GM21576 (cell line): ENCODE data around the gene SYNDIG1.

ENCODE experiments used
- ATAC-seq: cut with Tn5 transposase; IDR thresholded peaks from one replicate; pipeline ENCODE4 v1.9.1; 2021; ENCODE audit warnings: mild to moderate bottlenecking, moderate library complexity; ENCODE audit not compliant: unreplicated experiment

The SYNDIG1 gene

DNA sequence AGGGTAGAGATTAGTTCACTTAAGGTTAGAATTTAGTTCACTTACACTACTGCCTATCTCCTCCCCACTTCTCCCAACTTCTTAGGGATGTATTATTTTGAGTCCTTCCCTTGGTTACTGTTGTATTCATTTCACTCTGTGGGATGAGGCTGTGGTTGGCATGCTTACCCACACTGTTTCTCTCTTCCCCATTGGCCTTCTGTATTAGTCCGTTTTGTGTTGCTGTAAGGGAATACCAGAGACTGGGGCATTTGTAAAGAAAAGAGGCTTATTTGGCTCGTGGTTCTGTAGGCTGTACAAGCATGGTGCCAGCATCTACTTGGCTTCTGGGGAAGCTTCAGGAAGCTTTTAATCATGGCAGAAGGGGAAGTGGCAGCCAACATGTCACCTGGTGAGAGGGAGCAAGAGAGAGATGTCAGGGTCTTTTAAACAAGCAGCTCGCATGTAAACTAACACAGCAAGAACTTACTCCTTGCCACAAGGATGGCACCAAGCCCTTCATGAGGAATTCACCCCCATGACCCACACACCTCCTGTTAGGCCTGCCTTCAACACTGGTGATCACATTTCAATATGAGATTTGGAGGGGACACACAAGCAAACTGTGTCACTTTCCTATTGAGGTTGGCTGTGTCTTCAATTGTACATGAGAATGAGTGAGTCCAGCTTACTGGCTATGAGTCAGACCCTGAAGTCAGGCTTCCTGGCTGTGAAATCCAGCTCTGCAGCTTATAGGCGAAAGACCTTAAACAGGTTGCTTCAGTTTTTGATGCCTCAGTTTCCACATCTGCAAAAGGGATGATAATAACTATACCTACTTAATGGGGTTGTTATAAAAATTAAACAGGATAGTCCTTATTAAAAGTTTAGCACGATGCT is 53.3 kb downstream of the SYNDIG1 start:
- no peak for ATAC-seq

DNA sequence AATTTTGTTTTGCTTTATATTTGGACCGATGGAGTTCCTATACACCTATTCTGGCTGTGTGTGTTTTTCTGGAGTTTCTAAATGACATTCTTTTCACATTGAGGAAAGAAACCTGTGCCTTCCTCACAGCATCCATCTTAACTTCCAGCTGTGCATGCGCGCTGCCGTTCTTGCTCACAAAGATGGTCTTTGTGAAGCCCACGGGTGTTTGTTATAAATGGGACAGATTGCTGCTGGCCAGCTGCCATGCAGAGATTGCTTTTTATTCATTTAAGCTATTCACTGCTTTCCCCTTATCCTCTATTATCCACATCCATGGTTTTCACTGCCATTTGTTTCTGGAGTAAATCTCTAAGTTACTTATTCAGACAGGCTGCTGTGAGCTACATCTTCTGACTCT is 54.2 kb downstream of the SYNDIG1 start:
- ATAC-seq = no peak

DNA sequence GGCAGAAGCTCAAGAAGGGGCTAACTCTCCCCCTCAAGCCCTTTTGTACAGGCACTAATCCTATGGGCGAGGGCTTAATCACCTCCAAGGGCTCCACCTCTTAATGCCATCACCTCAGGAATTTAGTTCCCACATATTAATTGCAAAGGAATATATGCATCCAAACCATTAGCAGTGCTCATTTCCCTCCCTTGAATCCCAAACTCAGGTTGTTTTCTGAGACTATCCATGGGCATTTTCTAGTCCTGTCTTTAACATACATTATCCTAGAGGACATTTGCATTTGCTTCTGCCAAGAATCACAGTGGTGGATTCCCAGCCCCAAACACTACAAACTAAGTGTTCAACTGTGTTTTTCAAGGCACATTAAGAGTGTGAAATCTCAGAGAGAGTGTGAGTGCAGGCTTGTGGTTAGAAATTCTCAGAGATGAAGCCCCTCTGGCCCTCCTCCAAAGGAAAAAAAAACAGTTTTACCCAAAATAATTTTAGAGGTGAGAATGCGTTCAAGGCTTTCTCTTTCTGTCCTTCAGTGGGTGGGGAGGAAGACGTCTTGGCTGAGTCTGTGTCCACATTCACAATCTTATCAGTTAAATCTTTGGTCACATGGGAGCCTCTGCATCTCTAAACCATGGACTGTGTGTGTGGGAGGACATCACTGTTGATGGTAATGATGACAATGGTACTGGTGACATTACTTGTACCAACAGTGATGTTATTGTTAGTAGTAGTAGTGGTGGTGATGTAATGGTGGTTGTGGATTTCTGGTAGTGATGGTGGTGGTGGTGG is 59.3 kb downstream of the SYNDIG1 start:
- ATAC-seq = no peak

DNA sequence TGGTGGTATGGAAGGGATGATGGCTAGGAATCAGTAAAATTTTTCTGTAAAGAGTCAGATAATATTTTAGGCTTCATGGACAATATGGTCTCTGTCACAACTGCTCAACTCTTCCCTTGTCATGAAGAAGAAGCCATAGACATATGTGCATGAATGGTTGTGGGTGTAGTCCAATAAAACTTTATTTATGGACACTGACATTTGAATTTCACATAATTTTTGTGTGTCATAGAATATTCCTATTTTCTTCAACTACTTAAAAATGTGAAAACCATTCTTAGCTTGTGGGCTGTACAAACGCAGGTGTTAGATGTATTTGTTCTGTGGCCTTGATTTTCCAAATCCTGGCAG is 59.9 kb downstream of the SYNDIG1 start:
- no peak for ATAC-seq

DNA sequence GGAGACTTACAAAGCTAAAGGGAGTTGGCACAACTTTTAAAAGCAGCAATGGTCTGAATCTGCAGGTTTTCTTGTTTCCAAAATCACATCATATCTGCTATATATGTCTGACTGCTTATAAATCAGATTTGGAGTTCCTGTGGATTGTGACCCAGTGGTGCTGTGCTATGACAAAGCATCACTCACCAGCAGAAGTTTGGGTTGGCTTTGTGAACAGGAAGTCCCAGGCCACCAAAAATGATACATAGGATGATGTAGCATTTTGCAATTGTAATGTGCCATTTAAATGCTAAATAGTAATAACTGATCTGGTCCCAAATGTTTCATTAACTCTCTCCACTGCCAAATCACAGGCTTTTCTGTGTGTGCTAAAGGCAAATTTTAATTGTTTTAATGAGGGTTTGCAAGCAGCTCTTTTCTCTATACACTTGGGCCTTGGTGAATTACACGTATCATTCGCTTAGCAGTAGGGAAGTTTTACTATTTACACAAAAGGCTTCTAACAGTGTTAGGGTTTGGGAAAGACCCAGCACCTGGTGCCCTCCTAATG is 60.8 kb downstream of the SYNDIG1 start:
- ATAC-seq = no peak

DNA sequence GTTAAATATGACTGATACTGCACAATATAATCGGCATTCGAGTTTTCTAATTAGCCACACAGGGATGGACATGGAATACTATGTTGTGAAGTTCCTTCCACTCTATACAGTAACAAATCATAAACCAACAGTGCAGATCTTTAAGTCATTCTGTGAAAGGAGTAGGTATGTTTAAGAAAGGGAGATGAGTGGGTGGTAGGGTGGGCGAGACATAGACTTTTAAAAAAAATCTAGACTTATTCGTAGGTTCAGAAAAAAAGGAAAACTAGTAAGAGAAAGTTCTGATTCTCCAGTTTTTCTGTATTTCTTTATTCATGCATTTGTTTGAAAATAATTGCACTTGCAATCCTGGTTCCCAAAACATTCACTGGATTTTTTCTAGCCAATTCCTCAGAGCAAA is 61.8 kb downstream of the SYNDIG1 start:
- ATAC-seq = no peak

DNA sequence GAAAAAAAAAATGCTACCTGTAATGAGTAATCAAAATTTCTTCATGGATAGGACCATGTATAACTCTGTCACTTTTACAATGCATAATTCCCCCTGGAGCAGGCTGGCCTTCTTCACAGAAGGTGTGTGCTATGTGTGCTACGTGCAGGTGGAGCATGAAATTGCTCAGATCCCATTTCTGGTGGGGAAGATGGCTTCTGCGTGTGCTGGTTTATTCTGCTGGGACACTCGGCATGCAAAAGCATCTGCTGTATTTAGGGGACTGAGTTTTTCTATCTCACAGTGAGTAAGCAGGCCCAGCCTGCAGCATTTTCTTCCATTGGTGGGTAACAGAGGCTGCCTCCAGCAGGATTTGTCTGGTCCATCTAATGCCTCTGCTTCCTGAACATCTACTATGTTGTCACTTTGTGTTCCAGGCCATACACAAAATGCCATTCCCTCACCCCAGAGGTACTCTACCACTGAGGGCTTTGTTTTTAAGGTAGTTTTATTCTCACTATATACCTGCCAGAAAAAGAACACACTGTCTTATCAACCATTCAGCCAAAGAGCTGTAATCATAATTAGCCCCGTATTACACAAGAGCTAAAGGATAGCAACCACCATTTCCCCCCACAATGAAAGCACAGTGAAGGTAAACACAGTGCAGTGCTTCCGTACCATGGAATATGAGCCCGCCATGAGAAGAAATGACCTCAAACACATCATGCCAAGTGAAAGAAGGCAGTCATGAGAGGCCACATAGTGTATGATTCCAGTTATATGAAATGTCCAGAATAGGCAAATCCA is 62.4 kb downstream of the SYNDIG1 start:
- no peak for ATAC-seq

DNA sequence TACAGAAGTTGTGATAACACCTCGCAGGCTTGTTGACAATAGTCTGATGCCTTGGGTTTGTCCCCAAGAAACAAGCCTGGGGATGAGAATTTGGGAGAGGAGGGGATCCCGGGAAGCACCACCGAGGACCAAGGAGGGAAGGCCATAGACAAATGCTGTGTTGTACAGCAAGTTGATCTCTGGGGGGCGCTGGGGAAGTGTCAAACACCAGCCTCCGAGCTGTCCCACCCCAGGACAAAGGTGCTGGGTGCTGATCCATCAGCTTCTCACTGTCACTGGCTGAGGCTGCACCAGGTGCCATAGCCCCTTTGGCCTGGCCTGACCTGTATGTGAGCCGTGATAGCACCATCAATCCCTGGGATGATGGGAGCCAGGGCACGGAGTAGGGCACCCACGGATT is 64.0 kb downstream of the SYNDIG1 start:
- no peak for ATAC-seq

DNA sequence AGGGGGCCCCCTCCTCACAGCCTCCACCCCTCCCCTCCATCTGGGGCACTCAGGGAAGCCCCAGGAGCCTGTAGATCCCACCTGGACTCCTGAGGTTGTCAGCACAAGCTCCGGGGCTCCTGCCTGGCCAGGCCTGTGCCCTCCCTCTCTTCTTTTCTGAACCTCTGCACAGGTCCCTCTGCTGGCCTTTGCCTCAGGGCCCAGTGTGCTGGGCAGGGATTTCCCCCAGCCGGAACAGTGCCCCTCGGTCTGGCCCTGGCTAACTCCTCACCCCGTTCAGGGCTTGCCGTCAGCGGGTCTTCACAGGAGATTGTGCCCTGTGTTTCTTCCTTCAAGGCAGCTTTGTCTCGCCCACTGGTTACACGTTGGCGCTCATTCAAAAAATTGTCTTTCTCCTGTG is 64.9 kb downstream of the SYNDIG1 start:
- no peak for ATAC-seq

DNA sequence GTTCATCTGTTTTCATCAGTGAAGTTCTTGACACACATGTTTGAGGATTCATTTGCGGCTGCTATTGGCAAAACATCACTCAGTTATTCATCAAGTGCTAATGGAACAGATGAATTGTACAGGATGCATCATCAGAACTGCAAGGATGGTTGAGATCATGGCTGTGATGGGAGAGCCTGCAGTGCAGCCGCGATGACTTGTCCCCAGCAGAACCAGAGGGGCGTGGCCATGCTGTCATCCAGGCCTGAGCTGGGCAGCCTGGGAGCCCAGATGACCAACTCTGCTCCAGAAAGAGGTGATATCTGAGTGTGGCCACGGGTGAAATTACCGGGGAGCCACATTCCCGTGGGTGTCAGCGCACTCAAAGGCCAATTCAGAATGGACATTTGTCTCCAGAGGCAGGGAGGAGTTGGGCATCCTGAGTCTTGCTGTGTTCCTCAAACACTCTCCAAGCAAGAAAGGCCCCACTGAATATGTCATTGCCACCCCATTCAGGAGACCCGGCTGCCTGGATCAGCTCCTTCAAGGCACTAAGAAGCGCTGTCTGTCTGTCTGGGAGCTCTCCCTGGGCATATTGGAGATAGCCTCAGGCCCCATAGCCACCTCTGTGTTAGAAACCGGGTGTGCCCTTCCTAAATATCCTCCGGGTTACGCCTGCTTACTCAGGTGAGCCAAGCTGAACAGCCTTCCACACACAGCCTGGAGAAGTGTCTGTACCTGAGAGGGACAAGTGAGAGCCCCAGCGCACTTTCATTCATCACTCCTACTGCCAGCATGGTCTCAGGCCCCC is 66.7 kb downstream of the SYNDIG1 start:
- ATAC-seq = no peak

DNA sequence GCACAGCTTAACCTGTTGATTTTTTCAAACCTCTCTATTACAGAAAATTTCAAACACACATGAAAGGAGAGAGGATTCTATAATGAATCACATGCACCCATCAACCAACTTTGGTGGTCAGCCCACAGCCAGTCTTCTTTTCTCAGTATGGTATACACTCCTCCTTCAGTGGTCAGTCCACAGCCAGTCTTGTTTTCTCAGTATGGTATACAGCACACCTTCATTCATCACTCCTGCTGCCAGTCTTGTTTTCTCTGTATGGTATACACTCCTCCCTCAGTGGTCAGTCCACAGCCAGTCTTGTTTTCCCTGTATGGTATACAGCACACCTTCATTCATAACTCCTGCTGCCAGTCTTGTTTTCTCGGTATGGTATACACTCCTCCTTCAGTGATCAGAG is 67.8 kb downstream of the SYNDIG1 start:
- no peak for ATAC-seq

DNA sequence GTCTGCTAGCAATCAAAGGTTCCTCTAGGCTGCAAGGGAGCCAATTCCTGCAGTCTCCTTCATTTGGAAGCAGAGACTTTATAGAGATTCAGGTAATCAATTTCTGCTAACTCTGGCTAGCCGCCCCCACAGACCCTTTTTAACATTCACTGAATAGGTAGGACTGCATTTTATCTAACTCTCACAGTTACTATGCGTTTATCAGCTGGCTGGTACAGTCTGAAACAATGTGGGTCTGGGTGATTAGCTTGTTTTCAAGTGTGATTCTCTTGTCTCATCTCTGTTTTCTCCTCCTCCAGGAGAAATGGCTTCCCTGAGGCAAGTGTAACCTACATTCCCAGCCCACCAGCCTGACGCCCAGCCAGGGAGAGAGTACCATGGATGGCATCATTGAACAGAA is 73.3 kb downstream of the SYNDIG1 start:
- ATAC-seq = no peak

DNA sequence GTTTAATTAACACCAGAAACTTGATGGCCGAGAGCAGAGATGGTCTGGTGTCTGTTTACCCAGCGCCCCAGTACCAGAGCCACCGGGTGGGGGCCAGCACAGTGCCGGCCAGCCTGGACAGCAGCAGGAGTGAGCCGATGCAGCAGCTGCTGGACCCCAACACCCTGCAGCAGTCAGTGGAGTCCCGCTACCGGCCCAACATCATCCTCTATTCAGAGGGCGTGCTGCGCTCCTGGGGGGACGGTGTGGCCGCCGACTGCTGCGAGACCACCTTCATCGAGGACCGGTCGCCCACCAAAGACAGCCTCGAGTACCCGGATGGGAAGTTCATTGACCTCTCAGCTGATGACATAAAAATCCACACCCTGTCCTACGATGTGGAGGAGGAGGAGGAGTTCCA is 73.7 kb downstream of the SYNDIG1 start:
- no peak for ATAC-seq

DNA sequence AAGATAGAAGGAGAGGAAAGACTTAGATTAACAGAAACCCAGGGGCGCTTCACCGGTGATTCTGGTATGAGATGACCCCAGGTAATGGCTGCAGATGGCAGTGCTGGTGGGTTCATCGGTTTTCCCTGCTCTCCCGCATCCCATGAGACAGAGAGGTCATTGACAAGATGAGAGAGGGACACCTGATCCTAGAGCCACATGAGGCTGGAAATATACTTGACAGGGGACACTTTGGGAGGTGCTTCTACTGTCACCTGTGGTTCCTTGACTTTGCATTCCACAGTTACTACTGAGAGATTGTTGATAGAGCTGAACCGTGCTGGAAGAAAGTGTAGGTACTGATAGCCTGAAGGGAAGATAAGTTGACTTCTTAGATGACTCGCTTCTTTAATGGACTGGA is 74.3 kb downstream of the SYNDIG1 start:
- no peak for ATAC-seq

DNA sequence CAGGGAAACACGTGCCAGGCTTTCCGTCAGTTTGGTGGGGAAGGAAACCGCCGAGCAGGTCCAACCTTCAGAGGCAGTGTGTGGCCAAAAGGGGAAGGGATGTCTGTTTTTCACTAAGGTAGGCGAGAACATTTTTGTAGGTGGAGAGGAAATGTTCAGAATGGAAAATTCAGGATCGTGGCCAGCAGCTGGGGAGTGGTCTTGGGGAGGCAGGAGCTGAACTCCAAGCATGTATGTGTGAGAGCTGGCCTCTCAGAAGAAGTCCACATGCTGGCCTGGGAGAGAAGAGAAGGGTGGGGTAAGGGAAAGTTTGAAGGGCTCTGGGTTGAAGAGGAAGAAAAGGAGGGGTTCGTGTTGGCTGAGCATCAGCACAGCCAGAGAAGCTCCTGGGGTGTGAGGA is 74.9 kb downstream of the SYNDIG1 start:
- no peak for ATAC-seq

DNA sequence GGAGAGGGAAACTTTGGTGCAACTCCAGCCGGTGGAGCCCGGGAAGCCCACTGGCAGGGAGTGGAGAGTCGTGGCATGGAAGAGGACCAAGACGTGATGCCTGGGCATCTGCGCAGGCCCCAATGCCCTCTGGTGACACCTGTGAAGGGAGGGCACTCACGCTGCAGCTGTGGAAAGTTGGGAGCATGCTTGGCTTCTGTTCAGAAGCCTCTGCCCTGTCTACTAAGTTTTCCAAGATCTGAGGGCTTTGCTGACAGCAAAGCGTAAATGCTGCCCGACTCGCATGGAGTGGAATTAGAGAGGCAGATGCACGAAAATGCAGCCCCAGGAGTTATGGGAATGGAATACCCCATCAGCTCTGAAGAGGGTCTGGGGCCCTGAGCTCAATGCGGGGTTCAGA is 75.7 kb downstream of the SYNDIG1 start:
- ATAC-seq = no peak

DNA sequence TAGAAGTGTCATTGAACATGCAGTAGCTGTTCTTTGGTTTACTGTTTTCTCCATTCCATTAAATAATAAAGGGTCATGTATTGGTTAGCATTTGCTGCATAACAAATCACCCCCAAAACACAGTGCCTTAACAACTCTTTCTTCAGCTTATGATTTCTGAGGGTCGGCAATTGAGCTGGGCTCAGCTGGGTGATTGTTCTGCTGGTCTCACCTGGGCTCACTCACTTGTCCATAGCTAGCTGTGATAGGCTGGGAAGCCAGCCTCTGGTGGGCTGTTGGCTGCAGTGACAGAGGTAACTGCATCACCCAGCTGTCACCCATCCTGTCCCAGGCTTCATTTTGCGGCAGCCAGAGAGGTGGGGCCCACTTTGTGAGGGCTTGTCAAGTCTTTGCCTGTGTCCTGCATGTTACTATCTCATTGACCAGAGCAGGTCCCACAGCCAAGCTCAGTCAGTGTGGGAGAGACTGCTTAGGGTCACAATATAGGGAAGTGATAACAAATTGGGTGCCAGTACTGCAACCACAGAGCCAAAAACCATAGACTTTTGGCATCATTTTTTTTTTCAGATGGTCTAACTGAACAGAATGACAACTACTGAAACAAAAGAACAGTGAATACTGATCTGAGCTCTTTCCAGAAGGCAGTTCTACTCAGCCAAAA is 76.9 kb downstream of the SYNDIG1 start:
- no peak for ATAC-seq

DNA sequence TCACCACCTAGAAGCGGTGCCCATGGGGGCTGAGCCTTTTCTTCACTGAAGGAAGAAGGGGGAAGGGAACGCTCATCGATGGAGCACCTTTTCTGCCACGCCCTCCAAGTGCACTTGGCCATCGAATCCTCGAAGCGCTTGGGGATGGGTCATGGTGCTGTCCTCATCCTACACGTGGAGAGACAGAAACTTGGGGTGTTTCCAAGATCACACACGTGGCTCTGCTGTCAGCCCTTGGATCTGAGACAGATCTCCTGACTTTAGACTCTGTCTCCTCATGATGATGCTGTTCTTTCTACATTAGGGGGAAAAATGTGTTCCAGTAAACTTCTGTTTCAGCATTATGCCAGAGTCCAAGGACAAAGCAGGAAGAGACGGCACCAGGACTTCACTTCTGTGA is 78.5 kb downstream of the SYNDIG1 start:
- ATAC-seq = no peak

DNA sequence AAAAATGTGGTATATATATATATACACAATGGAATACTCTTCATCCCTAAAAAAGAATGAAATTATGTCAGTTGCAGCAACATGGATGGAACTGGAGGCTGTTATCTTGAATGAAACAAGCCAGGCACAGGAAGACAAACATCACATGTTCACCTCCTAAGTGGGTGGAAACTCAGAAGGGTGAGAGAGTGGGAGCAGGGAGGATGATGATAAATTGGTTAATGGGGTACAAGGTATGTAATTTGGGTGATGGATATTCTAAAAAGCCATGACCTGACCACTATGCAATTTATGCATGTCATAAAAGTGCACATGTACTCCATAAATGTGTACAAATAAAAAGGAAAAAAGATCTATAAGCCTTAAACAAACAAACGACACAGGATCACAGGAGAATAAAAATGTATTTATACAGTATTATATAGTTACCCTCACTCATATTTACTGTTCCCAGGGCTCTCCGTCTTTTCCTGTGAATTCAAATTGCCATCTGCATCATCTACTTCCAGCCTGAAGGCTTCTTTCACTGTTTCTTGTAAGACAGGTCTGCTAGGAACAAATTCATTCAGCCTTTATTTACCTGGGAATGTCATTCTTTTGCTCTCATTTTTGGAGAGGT is 89.8 kb downstream of the SYNDIG1 start:
- ATAC-seq = no peak
